ENCODE results near the gene ALDOC.

DNA sequence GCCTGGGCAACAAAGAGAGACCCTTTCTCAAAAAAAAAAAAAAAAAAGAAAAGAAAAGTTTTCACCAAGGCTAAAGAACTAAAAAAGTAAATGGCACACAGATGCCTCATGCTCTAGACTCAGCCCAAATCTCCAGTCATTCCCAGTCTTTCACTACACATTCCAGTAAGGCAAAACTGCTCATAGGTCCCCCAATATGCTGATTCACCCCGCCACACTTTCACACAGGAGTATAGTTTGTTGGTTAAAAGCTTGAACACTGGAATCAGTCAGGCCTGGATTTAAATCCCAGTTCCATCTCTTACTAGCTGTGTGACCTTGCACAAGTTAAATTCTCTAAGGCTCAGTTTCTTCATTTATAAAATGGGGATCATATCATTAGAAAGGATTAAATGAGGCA lies 7.2 kb downstream of the ALDOC start:
- TF ChIP-seq, protein P1, sequence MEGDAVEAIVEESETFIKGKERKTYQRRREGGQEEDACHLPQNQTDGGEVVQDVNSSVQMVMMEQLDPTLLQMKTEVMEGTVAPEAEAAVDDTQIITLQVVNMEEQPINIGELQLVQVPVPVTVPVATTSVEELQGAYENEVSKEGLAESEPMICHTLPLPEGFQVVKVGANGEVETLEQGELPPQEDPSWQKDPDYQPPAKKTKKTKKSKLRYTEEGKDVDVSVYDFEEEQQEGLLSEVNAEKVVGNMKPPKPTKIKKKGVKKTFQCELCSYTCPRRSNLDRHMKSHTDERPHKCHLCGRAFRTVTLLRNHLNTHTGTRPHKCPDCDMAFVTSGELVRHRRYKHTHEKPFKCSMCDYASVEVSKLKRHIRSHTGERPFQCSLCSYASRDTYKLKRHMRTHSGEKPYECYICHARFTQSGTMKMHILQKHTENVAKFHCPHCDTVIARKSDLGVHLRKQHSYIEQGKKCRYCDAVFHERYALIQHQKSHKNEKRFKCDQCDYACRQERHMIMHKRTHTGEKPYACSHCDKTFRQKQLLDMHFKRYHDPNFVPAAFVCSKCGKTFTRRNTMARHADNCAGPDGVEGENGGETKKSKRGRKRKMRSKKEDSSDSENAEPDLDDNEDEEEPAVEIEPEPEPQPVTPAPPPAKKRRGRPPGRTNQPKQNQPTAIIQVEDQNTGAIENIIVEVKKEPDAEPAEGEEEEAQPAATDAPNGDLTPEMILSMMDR (conservative IDR thresholded peaks at IDR 0.05; ENCODE audit: low read length), result no peak
- no peak for TF ChIP-seq EZH2phosphoT487 (IDR thresholded peaks at IDR 0.05; ENCODE audit: borderline replicate concordance)

Data from Loucy (cell line).